H1 (cell line): ENCODE data around the gene CXCL11. TPM values are rescaled to one million over a fixed set of nuclear protein-coding genes. Genes with fewer than 3 reads are reported as not detected.

Source experiments
- CTCF ChIA-PET: fragments of 300-600 bp; sonication (Branson Sonifier 250); formaldehyde crosslinking; loops from one replicate; lab custom pipeline; 2021; ENCODE audit not compliant: partially characterized antibody; lab: Charles Lee
- POLR2A ChIA-PET: fragments of 300-600 bp; sonication (Branson Sonifier 250); formaldehyde crosslinking; loops from one replicate; lab custom pipeline; 2021; ENCODE audit warnings: inconsistent platforms; ENCODE audit not compliant: partially characterized antibody; lab: Charles Lee
- DNase-seq, 2 experiments: peaks; one replicate each; pipeline versions ENCODE4 v3.0.0 to v3.0.0-alpha.2; 2010 to 2022; ENCODE audit warnings: low spot score in 2 of 2, low read depth in 1 of 2, mixed read lengths in 1 of 2
- FAIRE-seq: peaks from 2 replicates; lab custom pipeline; 2011; peaks lifted over from hg19 to GRCh38; lab: Jason Lieb, UNC
- H2AFZ ChIP-seq: 2 replicates; pipeline ENCODE4 v1.8.1; 2012; ENCODE audit warnings: low read length, inconsistent platforms
- H2AK5ac ChIP-seq: 2 replicates; pipeline ENCODE4 v1.6.1; 2013; ENCODE audit warnings: low read depth, low read length
- H2BK120ac ChIP-seq: replicated peaks from 2 replicates; pipeline ENCODE3; 2013; ENCODE audit warnings: low read depth, low read length, inconsistent platforms
- H2BK12ac ChIP-seq: 2 replicates; pipeline ENCODE4 v1.6.1; 2013; ENCODE audit warnings: low read depth, low read length
- H2BK15ac ChIP-seq: 2 replicates; pipeline ENCODE4 v1.6.1; 2013; ENCODE audit warnings: low read length
- H2BK20ac ChIP-seq: 2 replicates; pipeline ENCODE4 v1.6.1; 2013; ENCODE audit warnings: low read length
- H2BK5ac ChIP-seq: 2 replicates; pipeline ENCODE4 v1.6.1; 2013; ENCODE audit warnings: low read depth, low read length
- H3K14ac ChIP-seq: 2 replicates; pipeline ENCODE4 v1.6.1; 2013; ENCODE audit warnings: inconsistent platforms; ENCODE audit not compliant: insufficient read length
- H3K18ac ChIP-seq: 2 replicates; pipeline ENCODE4 v1.6.1; 2013; ENCODE audit warnings: low read length; ENCODE audit errors: extremely low read depth
- H3K23ac ChIP-seq: 2 replicates; pipeline ENCODE4 v1.6.1; 2013; ENCODE audit warnings: inconsistent platforms; ENCODE audit not compliant: insufficient read length
- H3K23me2 ChIP-seq: 2 replicates; pipeline ENCODE4 v1.6.1; 2013; ENCODE audit warnings: low read depth, low read length
- H3K27ac ChIP-seq: 2 replicates; pipeline ENCODE4 v1.6.1; 2011; ENCODE audit warnings: low read depth, low read length, inconsistent platforms
- H3K27me3 ChIP-seq, 4 experiments: replicated peaks in 1 of 4; 1 replicate in 1 of 4; 2 replicates in 3 of 4; pipeline versions ENCODE4 v1.6.1 to v1.8.1; 2011 to 2013; ENCODE audit warnings: low read length in 3 of 4, mild to moderate bottlenecking in 3 of 4, inconsistent platforms in 2 of 4, mixed read lengths in 2 of 4, moderate library complexity in 1 of 4; ENCODE audit not compliant: control insufficient read depth in 3 of 4, insufficient read depth in 3 of 4; ENCODE audit errors: extremely low read depth in 1 of 4
- H3K36me3 ChIP-seq, 4 experiments: 2 replicates each; pipeline versions ENCODE4 v1.6.1 to v1.8.1; 2011 to 2013; ENCODE audit warnings: mild to moderate bottlenecking in 4 of 4, low read length in 3 of 4, moderate library complexity in 2 of 4, control low read depth in 1 of 4, inconsistent platforms in 1 of 4; ENCODE audit not compliant: insufficient read depth in 4 of 4, control insufficient read depth in 2 of 4
- H3K4ac ChIP-seq: replicated peaks from 2 replicates; pipeline ENCODE3; 2013; ENCODE audit warnings: low read length, low read depth, mixed read lengths, inconsistent platforms; ENCODE audit not compliant: insufficient read length
- H3K4me1 ChIP-seq, 4 experiments: replicated peaks in 1 of 4; 1 replicate in 1 of 4; 2 replicates in 3 of 4; pipeline versions ENCODE4 v1.6.1 to v1.8.1; 2011 to 2013; ENCODE audit warnings: low read length in 3 of 4, inconsistent platforms in 2 of 4, mixed read lengths in 1 of 4; ENCODE audit not compliant: insufficient read depth in 4 of 4, control insufficient read depth in 3 of 4
- H3K4me2 ChIP-seq, 2 experiments: 2 replicates each; pipeline versions ENCODE4 v1.6.1 to v1.8.1; 2011 to 2013; ENCODE audit warnings: low read depth in 2 of 2, low read length in 2 of 2, control low read depth in 1 of 2, inconsistent platforms in 1 of 2, mild to moderate bottlenecking in 1 of 2; ENCODE audit not compliant: insufficient read depth in 1 of 2
- H3K4me3 ChIP-seq, 4 experiments: fragments of 200-600, 300-600 bp in 1 of 4; sonication (generic), shearing (Covaris generic), sonication (Bioruptor Twin) in 1 of 4; 2 replicates each; pipeline versions ENCODE4 v1.5.1 to v1.8.1; 2011 to 2016; ENCODE audit warnings: low read length in 4 of 4, low read depth in 3 of 4, control low read depth in 2 of 4, inconsistent platforms in 2 of 4, mild to moderate bottlenecking in 2 of 4, mixed read lengths in 1 of 4, moderate library complexity in 1 of 4; ENCODE audit not compliant: insufficient read depth in 2 of 4; ENCODE audit errors: extremely low read depth in 1 of 4
- H3K56ac ChIP-seq: replicated peaks from 2 replicates; pipeline ENCODE3; 2013; ENCODE audit warnings: low read depth, mild to moderate bottlenecking, mixed read lengths, low read length, inconsistent platforms; ENCODE audit not compliant: insufficient read length
- H3K79me1 ChIP-seq: 2 replicates; pipeline ENCODE4 v1.6.1; 2013; ENCODE audit warnings: low read depth, low read length, control low read depth
- H3K79me2 ChIP-seq, 2 experiments: 2 replicates each; pipeline versions ENCODE4 v1.6.1 to v1.8.1; 2012 to 2013; ENCODE audit warnings: low read length in 2 of 2, mild to moderate bottlenecking in 2 of 2, inconsistent platforms in 1 of 2; ENCODE audit not compliant: insufficient read depth in 2 of 2, control insufficient read depth in 1 of 2
- H3K9ac ChIP-seq, 4 experiments: replicated peaks in 1 of 4; 1 replicate in 1 of 4; 2 replicates in 3 of 4; pipeline versions ENCODE4 v1.6.1 to v1.8.1; 2011 to 2013; ENCODE audit warnings: low read depth in 3 of 4, low read length in 3 of 4, control low read depth in 2 of 4, mild to moderate bottlenecking in 2 of 4, moderate library complexity in 2 of 4, inconsistent platforms in 1 of 4; ENCODE audit errors: extremely low read depth in 1 of 4
- H3K9me3 ChIP-seq, 2 experiments: 2 replicates each; pipeline versions ENCODE4 v1.6.1 to v1.8.1; 2012 to 2013; ENCODE audit warnings: mild to moderate bottlenecking in 2 of 2, moderate library complexity in 2 of 2, control low read depth in 1 of 2, inconsistent platforms in 1 of 2, low read depth in 1 of 2, low read length in 1 of 2, mixed read lengths in 1 of 2; ENCODE audit not compliant: insufficient read depth in 2 of 2
- H4K20me1 ChIP-seq, 2 experiments: replicated peaks in 1 of 2; 2 replicates each; pipeline versions ENCODE3 to v1.8.1; 2011 to 2013; ENCODE audit warnings: inconsistent platforms in 2 of 2, low read length in 2 of 2, mild to moderate bottlenecking in 1 of 2; ENCODE audit not compliant: insufficient read depth in 2 of 2, control insufficient read depth in 1 of 2
- H4K5ac ChIP-seq: 2 replicates; pipeline ENCODE4 v1.6.1; 2013; ENCODE audit warnings: low read length, low read depth, mixed read lengths, inconsistent platforms; ENCODE audit not compliant: insufficient read length
- H4K8ac ChIP-seq: 2 replicates; pipeline ENCODE4 v1.8.0; 2013; ENCODE audit warnings: mild to moderate bottlenecking, moderate library complexity, low read length, inconsistent platforms; ENCODE audit not compliant: insufficient read depth; ENCODE audit errors: extremely low read depth
- H4K91ac ChIP-seq: replicated peaks from 2 replicates; pipeline ENCODE3; 2013; ENCODE audit warnings: low read length, mixed read lengths, inconsistent platforms; ENCODE audit not compliant: insufficient read length
- JUN ChIP-seq: IDR thresholded peaks from 2 replicates; pipeline ENCODE4 v1.6.1; 2011; ENCODE audit warnings: low read depth, mild to moderate bottlenecking, improper control_type of control experiment, low read length
- KDM4A ChIP-seq: IDR thresholded peaks from one replicate; pipeline ENCODE4 v1.7.1; 2012; ENCODE audit warnings: low read depth, mild to moderate bottlenecking, moderate library complexity, low read length, inconsistent platforms; ENCODE audit not compliant: severe bottlenecking
- NANOG ChIP-seq: IDR thresholded peaks from 2 replicates; pipeline ENCODE4 v1.6.1; 2011; ENCODE audit warnings: low read length, low read depth, mild to moderate bottlenecking, inconsistent platforms; ENCODE audit not compliant: insufficient read depth, poor library complexity, severe bottlenecking
- PHF8 ChIP-seq: fragments of 200-600 bp; sonication (generic); conservative IDR thresholded peaks from 2 replicates; pipeline ENCODE4 v1.7.1; 2012; ENCODE audit warnings: low read depth, mild to moderate bottlenecking, inconsistent platforms, low read length, moderate library complexity
- POLR2AphosphoS5 ChIP-seq: IDR thresholded peaks from 2 replicates; pipeline ENCODE4 v1.6.1; 2011; ENCODE audit warnings: low read depth, low read length
- POU5F1 ChIP-seq: IDR thresholded peaks from 2 replicates; pipeline ENCODE4 v1.6.1; 2011; ENCODE audit warnings: low read depth, mild to moderate bottlenecking, low read length, moderate library complexity
- RBBP5 ChIP-seq: IDR thresholded peaks from 2 replicates; pipeline ENCODE4 v1.7.1; 2012; ENCODE audit warnings: low read depth, mild to moderate bottlenecking, inconsistent platforms, low read length, moderate library complexity, borderline replicate concordance
- RNF2 ChIP-seq: fragments of 200-900, 300-1000 bp; sonication (generic); IDR thresholded peaks from 2 replicates; pipeline ENCODE4 v1.7.1; 2016; ENCODE audit warnings: borderline replicate concordance, low read depth, mild to moderate bottlenecking, antibody characterized with exemption, low read length; ENCODE audit not compliant: poor library complexity, severe bottlenecking; ENCODE audit errors: missing control alignments
- SRF ChIP-seq: IDR thresholded peaks from 2 replicates; pipeline ENCODE4 v1.6.1; 2011; ENCODE audit warnings: mild to moderate bottlenecking, low read depth, low read length, moderate library complexity
- TCF12 ChIP-seq: IDR thresholded peaks from 2 replicates; pipeline ENCODE4 v1.6.1; 2011; ENCODE audit warnings: low read depth, mild to moderate bottlenecking, low read length
- WGBS, 2 experiments: shearing (Covaris generic) in 1 of 2; methylation state at CpG; one replicate each; pipeline versions ENCODE4 v1.1.6 to v1.1.7; 2013 to 2015; ENCODE audit warnings: low lambda C conversion rate in 2 of 2, mixed read lengths in 2 of 2, inconsistent platforms in 1 of 2, low coverage in 1 of 2, missing lambda C conversion rate in 1 of 2; ENCODE audit not compliant: insufficient replicate concordance in 2 of 2, insufficient coverage in 1 of 2, insufficient read length in 1 of 2; ENCODE audit errors: extremely low coverage in 1 of 2, missing lambda C conversion rate in 1 of 2; 5-methylcytosine and 5-hydroxymethylcytosine counted together
- polyA plus RNA-seq, 7 experiments: library from polyadenylated mRNA; depleted of rRNA in 3 of 7; stranded (reverse) in 5 of 7; unstranded in 2 of 7; fragments of >200 nt in 5 of 7; fragments of 200-250 nt in 2 of 7; gene quantifications; 1 replicate in 5 of 7; 2 replicates in 1 of 7; 4 replicates in 1 of 7; pipeline versions ENCODE4 v1.2.1 to v1.2.3, GENCODE V29; 2011 to 2013; ENCODE audit warnings: missing spikeins in 2 of 7, mixed read lengths in 2 of 7
- total RNA-seq: library from RNA; stranded (reverse); fragmentation: NEBNext Ultra II Directional; extraction: Animal tissue kit (Norgen Biotek cat#: 25700); gene quantifications from 2 replicates; pipeline ENCODE4 v1.2.1, GENCODE V29; 2021

CXCL11 gene
- total and polyA plus RNA-seq, 2 of the 8 experiments (the other 6 are each of a cell fraction or from before 2014, with no cell fraction given): 0.18 TPM; not detected in 1

DNA sequence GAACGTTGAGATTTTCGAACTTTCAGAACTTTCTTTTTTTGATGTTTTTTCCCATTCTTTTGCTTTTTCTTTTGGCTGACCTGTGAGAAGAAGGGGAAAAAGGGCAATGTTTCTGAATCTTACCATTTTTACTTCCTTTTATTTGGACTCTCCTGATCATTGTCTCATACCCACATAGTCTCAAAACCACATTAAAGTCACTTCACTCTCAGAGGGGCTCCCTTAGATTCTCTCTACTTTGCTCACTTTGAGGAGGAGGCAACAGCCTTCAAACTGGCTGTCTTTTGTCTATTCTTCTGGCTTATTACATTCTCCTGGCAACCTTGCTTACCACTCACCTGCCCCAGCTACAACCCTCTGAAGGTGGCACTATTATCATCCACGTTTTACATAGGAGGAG is 32.2 kb downstream of the CXCL11 start:
- Histone ChIP-seq H3K4me1 (no peaks in the 10 kb centered on the region), H3K9ac (no peak overlapping the region), H2AK5ac (no peak overlapping the region), H3K56ac (no peak overlapping the region), H4K5ac (no peak overlapping the region), H2BK20ac (no peak overlapping the region), H3K27me3 (no peaks in the 10 kb centered on the region), H4K91ac (no peak overlapping the region), H4K8ac (no peak overlapping the region), H2AFZ (no peak overlapping the region), H3K18ac (no peak overlapping the region), H3K79me2 (no peaks in the 10 kb centered on the region), H3K27ac (no peak overlapping the region), H4K20me1 (no peaks in the 10 kb centered on the region), H3K4me3 (no peak overlapping the region), H2BK5ac (no peak overlapping the region), H3K79me1 (no peaks in the 10 kb centered on the region), H3K23me2 (no peaks in the 10 kb centered on the region), H3K23ac (no peak overlapping the region), H3K36me3 (no peaks in the 10 kb centered on the region), H2BK120ac (no peak overlapping the region), H3K4ac (no peak overlapping the region), H3K14ac (no peak overlapping the region), H2BK12ac (no peak overlapping the region), H3K4me2 (no peak overlapping the region), H3K9me3 (no peaks in the 10 kb centered on the region), H2BK15ac (no peak overlapping the region)
- CTCF ChIA-PET: interaction anchor here (1.2 kb wide), 1 partner anchor 84 kb away, joined by 4 read pairs; no protein-coding TSS in a partner anchor
- POLR2A ChIA-PET: no interaction called here
- FAIRE-seq (no peak), DNase-seq (no peak)
- TF ChIP-seq POU5F1 (no peak), POLR2AphosphoS5 (no peak), PHF8 (no peak), KDM4A (no peak), RBBP5 (no peak), JUN (no peak), TCF12 (no peak), RNF2 (no peak), NANOG (no peak), SRF (no peak)
- WGBS, 2 experiments: 86% methylated on average over 3 of the region's 3 CpGs; no CpG with 5 or more reads in 1 of the 2 experiments
